GM19463 (cell line): ENCODE results near the gene UBN1.
A peak's percentile ranks its signal among the peaks of the same experiment; 100 is the strongest.

Experiments
- ATAC-seq: cut with Tn5 transposase; IDR thresholded peaks from one replicate; pipeline ENCODE4 v1.9.1; 2021; ENCODE audit warnings: mild to moderate bottlenecking, moderate library complexity; ENCODE audit not compliant: unreplicated experiment

The UBN1 gene, protein sequence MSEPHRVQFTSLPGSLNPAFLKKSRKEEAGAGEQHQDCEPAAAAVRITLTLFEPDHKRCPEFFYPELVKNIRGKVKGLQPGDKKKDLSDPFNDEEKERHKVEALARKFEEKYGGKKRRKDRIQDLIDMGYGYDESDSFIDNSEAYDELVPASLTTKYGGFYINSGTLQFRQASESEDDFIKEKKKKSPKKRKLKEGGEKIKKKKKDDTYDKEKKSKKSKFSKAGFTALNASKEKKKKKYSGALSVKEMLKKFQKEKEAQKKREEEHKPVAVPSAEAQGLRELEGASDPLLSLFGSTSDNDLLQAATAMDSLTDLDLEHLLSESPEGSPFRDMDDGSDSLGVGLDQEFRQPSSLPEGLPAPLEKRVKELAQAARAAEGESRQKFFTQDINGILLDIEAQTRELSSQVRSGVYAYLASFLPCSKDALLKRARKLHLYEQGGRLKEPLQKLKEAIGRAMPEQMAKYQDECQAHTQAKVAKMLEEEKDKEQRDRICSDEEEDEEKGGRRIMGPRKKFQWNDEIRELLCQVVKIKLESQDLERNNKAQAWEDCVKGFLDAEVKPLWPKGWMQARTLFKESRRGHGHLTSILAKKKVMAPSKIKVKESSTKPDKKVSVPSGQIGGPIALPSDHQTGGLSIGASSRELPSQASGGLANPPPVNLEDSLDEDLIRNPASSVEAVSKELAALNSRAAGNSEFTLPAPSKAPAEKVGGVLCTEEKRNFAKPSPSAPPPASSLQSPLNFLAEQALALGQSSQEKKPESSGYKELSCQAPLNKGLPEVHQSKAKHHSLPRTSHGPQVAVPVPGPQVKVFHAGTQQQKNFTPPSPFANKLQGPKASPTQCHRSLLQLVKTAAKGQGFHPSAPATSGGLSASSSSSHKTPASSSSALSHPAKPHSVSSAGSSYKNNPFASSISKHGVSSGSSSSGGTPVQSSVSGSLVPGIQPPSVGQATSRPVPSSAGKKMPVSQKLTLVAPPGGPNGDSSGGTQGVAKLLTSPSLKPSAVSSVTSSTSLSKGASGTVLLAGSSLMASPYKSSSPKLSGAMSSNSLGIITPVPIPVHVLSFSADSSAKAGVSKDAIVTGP (N-terminal part only)

DNA sequence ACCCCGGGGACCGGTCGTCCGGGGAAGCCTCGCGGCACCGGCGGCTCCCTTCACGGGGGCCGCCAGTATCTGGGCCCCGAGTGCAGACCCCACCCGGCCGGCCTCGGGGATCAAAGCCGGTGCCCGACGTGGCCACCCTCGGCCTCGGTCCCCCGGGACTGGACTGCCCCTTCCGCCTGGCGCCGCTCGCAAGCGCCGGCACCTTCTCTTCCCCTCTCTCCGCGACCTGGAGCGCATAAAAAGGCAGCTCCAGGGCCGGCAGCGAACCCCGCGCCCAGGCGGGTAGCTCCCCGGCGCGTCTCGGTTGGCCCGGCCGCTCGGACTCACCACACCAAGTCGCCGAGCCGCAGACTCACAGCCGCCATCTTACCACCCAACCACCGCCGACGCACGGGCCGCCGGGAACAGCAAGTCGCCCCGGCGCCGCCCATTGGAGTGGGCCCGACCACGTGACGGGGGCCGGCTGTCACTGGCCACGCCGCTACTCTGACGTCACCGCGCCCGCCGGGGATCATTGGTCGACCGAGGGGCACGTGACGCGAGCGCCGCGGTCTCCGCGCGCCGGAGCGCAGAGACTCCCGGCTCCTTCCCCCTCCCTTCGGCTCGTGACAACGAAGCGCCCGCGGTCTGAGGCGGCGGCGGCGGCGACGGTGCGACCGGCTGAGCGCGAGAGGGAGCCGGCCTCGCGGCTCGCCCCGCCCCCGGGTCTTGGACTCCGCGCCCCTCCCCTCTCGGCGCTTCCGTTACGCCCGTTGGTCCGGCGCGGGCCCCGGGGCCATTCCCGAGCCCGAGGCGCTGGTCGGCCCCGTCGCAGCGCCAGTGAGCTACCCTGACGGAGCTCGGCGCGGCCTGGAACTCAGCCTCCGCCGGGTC lies at the start of gene UBN1, which contains the start of gene GLYR1:
UBN1 (plus strand) TSS at position 581 of the 873 bp plus-strand sequence. CDS start 5,437 bp downstream, outside the sequence.
GLYR1 (minus strand) TSS at position 388 of the 873 bp plus-strand sequence; CDS start at position 365, 23 bp downstream.
- peak; percentile 90 for ATAC-seq

GRCh38 chr16:4797805-4798252 lies 49.5 kb upstream of the UBN1 start:
- ATAC-seq, result no peak

- ATAC-seq, result no peak
These were observed 48.8 kb upstream of the UBN1 start for GRCh38 chr16:4798456-4798855.

DNA sequence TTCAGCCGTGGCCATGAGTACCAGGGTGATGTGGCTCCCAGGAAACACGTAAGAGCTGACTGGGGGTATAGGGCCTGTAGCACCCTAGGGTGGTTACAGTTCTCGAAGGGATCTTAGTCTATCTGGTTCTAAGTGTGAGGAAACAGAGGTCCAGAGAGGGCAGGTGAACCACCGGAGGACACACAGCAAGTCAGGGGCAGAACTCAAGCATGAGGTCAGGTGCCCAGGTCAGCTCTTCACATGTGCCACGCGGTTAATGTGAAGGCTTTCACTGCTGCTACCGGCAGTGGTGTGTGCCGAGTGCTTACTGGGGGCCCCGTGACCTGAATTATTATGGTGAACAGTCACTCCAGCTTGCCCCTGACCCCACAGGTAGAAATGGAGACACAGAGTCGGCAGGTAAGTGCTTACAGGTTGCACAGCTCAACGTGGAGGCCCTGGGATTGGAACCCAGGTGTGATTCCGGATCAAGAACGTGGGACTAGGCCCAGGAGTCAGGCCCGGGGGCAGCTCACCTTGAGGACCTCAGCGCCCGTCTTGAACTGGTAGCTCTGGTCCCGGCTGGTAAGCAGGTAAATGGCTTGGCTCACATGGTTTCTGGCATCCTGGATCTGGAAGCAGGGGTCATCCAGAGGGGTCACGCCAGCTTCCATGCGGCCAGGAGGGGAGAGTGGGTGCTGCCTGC lies 48.0 kb upstream of the UBN1 start:
- no peak for ATAC-seq

GRCh38 chr16:4800290-4801041 lies 46.8 kb upstream of the UBN1 start:
- no peak for ATAC-seq

GRCh38 chr16:4801051-4801961 lies 46.0 kb upstream of the UBN1 start:
- ATAC-seq, result no peak

- ATAC-seq, result peak; percentile 52
These were observed 45.2 kb upstream of the UBN1 start, which contains the start of gene ROGDI for GRCh38 chr16:4801962-4802658. Gene ROGDI, minus strand, starts transcription at chr16:4802633. Its CDS starts 62 bp downstream, at chr16:4802571.

GRCh38 chr16:4802659-4803287 lies 44.5 kb upstream of the UBN1 start:
- peak; percentile 94 for ATAC-seq

- ATAC-seq, result no peak
These were observed 43.9 kb upstream of the UBN1 start for GRCh38 chr16:4803401-4803844.

GRCh38 chr16:4803898-4804762 lies 43.2 kb upstream of the UBN1 start:
- no peak for ATAC-seq

GRCh38 chr16:4805231-4805630 lies 42.0 kb upstream of the UBN1 start:
- ATAC-seq, result no peak

DNA sequence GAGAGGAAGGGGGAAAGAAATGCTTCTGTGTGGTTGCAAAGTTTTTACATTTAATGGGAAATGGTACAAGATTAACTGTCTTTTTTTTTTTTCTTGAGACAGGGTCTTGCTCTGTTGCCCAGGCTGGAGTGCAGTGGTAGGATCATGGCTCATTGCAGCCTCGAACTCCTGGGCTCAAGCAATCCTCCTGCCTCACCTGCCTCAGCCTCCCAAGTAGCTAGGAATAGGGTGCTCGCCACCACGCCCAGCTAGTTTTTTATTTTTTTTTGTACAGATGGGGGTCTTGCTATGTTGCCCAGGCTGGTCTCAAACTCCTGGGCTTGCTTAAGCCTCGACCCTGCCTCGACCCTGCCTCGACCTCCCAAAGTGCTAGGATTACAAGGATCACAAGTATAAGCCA lies 41.0 kb upstream of the UBN1 start:
- no peak for ATAC-seq

GRCh38 chr16:4811242-4811641 lies 36.0 kb upstream of the UBN1 start:
- no peak for ATAC-seq

GRCh38 chr16:4811773-4812172 lies 35.5 kb upstream of the UBN1 start:
- ATAC-seq, result no peak

- no peak for ATAC-seq
These were observed 33.9 kb upstream of the UBN1 start for GRCh38 chr16:4813251-4814003.
